ENCODE data around the gene NFIA.

GRCh38 chr1:61491497-61491896 lies 409.1 kb downstream of the NFIA start:
- TF ChIP-seq EP300 (IDR thresholded peaks at IDR 0.05; ENCODE audit: borderline replicate concordance) (no peak), RAD21 (IDR thresholded peaks at IDR 0.05; ENCODE audit: low read depth) (no peak), FOXM1 (IDR thresholded peaks at IDR 0.05; ENCODE audit: borderline replicate concordance, low read depth) (no peak), CEBPB (IDR thresholded peaks at IDR 0.05) (no peak), REST (IDR thresholded peaks at IDR 0.05; ENCODE audit: low read depth) (no peak), TCF12 (IDR thresholded peaks at IDR 0.05; ENCODE audit: low read depth) (no peak), MAX (IDR thresholded peaks at IDR 0.05) (no peak), TAF1 (IDR thresholded peaks at IDR 0.05; ENCODE audit: low read depth) (no peak)

All from Ishikawa (cell line).